Transverse colon (tissue), 4 donors: ENCODE data around the gene HBG1. TPM values are rescaled to one million over a fixed set of nuclear protein-coding genes. Genes with fewer than 3 reads are reported as not detected.

Experiments
- DNase-seq: peaks from one replicate; pipeline ENCODE4 v3.0.0-alpha.2; 2019
- H3K27ac ChIP-seq, 4 donors: fragments of 200-600 bp; sonication (generic); 2 replicates each; pipeline ENCODE4 v1.5.1; 2016 to 2018; ENCODE audit warnings: inconsistent platforms in 4 of 4
- H3K27me3 ChIP-seq: fragments of 200-600 bp; sonication (generic); 2 replicates; pipeline ENCODE4 v1.5.1; 2017; ENCODE audit warnings: inconsistent platforms
- H3K36me3 ChIP-seq, 4 donors: fragments of 200-600 bp; sonication (generic); 2 replicates each; pipeline ENCODE4 v1.5.1; 2017 to 2019; ENCODE audit warnings: inconsistent platforms in 4 of 4
- H3K4me1 ChIP-seq, 4 donors: fragments of 200-600 bp; sonication (generic); 2 replicates each; pipeline ENCODE4 v1.5.1; 2017 to 2020; ENCODE audit warnings: inconsistent platforms in 4 of 4
- H3K4me3 ChIP-seq, 4 donors: fragments of 200-600 bp; sonication (generic); 1 replicate in 1 of 4; 2 replicates in 3 of 4; pipeline versions ENCODE4 v1.5.1 to v1.6.1; 2017 to 2019; ENCODE audit warnings: inconsistent platforms in 4 of 4
- H3K9me3 ChIP-seq, 2 donors: fragments of 200-600 bp; sonication (generic); 2 replicates each; pipeline ENCODE4 v1.5.1; 2017 to 2019; ENCODE audit warnings: inconsistent platforms in 2 of 2
- EP300 ChIP-seq: sonication (generic); formaldehyde crosslinking; IDR thresholded peaks from one replicate; pipeline ENCODE4 v1.6.1; 2017; ENCODE audit warnings: antibody characterized with exemption, low read depth
- POLR2A ChIP-seq: fragments of 450-650 bp; IDR thresholded peaks from one replicate; pipeline ENCODE4 v1.6.1; 2016; ENCODE audit warnings: antibody characterized with exemption, mild to moderate bottlenecking, moderate library complexity
- POLR2AphosphoS5 ChIP-seq, 3 donors: sonication (generic); formaldehyde crosslinking; IDR thresholded peaks; one replicate each; pipeline ENCODE4 v1.6.1; 2016; ENCODE audit warnings: antibody characterized with exemption in 3 of 3
- WGBS, 2 donors: methylation state at CpG; one replicate each; pipeline ENCODE4 v1.1.5; 2018; ENCODE audit warnings: low coverage in 1 of 2; 5-methylcytosine and 5-hydroxymethylcytosine counted together
- in situ Hi-C, 4 donors: fragments of 200-750 bp; cut with MboI; loops; one replicate each; pipeline versions ENCODE4 v1.15.0 to v1.15.1; 2017; ENCODE audit warnings: low sequenced_read_pairs in 3 of 4, low pct_ligation_motif_present in 1 of 4, low pct_unique_long_range_greater_than_20kb in 1 of 4
- intact Hi-C: fragments of 100-400 bp; cut with DNase I; formaldehyde crosslinking; loops from one replicate; pipeline ENCODE4 v1.15.1; 2023; ENCODE audit warnings: low total_unique reads
- total RNA-seq, 4 donors: library from RNA; depleted of rRNA; stranded (reverse); fragments of >200 nt; gene quantifications; one replicate each; pipeline ENCODE4 v1.1.0, GENCODE V29; 2016
- TF ChIP-seq, protein P1 (sequence below), 5 experiments: fragments of 200-600 bp in 3 of 5; fragments of 450-650 bp in 2 of 5; sonication (generic) in 3 of 5; IDR thresholded peaks; 1 replicate in 2 of 5; 2 replicates in 3 of 5; pipeline ENCODE4 v1.5.1; 2016 to 2017; ENCODE audit warnings: antibody characterized with exemption in 5 of 5, inconsistent platforms in 3 of 5, mild to moderate bottlenecking in 2 of 5, moderate library complexity in 1 of 5

The HBG1 gene
- total RNA-seq, 4 donors from 2014 or later, result not detected

DNA sequence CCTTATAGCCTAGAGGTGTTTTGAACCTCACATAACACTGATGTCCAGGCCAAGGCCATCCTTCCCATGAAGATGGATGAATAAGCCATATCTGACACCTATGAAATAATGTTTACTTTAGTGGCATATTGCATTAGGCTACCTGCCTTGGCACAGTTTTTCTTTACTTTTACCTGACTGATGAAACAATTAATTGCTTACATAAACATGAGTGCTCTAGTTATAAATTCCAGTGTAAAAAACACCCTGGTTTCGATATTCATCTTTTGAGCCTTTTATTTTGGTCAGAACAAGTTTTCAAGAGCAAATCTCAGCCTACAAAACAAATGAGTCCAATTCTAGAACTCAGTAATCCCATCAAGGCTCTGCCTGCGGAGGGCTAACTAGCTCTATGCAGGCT lies 27.0 kb upstream of the HBG1 start:
- TF ChIP-seq, protein P1, sequence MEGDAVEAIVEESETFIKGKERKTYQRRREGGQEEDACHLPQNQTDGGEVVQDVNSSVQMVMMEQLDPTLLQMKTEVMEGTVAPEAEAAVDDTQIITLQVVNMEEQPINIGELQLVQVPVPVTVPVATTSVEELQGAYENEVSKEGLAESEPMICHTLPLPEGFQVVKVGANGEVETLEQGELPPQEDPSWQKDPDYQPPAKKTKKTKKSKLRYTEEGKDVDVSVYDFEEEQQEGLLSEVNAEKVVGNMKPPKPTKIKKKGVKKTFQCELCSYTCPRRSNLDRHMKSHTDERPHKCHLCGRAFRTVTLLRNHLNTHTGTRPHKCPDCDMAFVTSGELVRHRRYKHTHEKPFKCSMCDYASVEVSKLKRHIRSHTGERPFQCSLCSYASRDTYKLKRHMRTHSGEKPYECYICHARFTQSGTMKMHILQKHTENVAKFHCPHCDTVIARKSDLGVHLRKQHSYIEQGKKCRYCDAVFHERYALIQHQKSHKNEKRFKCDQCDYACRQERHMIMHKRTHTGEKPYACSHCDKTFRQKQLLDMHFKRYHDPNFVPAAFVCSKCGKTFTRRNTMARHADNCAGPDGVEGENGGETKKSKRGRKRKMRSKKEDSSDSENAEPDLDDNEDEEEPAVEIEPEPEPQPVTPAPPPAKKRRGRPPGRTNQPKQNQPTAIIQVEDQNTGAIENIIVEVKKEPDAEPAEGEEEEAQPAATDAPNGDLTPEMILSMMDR (IDR thresholded peaks at IDR 0.05), result no peak
- TF ChIP-seq POLR2AphosphoS5 (IDR thresholded peaks at IDR 0.05) (no peak), POLR2A (no peak), EP300 (no peak)
- Histone ChIP-seq H3K4me1 (peaks cover 0 to 4% (median 0%) of the 10 kb centered on the region in 4 donors), H3K27ac (no peak overlapping the region), H3K4me3 (no peak overlapping the region), H3K36me3 (no peaks in the 10 kb centered on the region), H3K27me3 (no peaks in the 10 kb centered on the region), H3K9me3 (no peaks in the 10 kb centered on the region)
- intact Hi-C loops (no loop called here), in situ Hi-C loops (no loop called here)
- 50 to 73% methylated on average over 1 to 2 of the region's 2 CpGs for WGBS, 2 donors
- no peak for DNase-seq

DNA sequence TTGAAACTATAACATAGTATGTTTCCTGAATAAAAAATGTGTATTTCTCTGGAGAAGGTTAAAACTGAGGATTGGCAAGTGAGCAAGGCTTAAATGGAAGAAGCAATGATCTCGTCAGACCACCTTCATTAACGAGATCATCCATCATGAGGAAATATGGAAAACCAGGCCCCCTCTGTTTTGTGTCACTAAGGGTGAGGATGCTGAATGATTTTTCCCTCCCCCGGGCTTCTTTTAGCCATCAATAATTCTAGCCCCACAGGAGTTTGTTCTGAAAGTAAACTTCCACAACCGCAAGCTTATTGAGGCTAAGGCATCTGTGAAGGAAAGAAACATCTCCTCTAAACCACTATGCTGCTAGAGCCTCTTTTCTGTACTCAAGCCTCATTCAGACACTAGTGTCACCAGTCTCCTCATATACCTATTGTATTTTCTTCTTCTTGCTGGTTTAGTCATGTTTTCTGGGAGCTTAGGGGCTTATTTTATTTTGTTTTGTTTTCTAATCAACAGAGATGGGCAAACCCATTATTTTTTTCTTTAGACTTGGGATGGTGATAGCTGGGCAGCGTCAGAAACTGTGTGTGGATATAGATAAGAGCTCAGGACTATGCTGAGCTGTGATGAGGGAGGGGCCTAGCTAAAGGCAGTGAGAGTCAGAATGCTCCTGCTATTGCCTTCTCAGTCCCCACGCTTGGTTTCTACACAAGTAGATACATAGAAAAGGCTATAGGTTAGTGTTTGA lies 25.9 kb upstream of the HBG1 start:
- no peaks in the 10 kb centered on the region for H3K9me3 ChIP-seq
- H3K36me3 ChIP-seq, result no peaks in the 10 kb centered on the region
- no peak overlapping the region for H3K27ac ChIP-seq
- TF ChIP-seq EP300, result no peak
- no peak for TF ChIP-seq POLR2A
- TF ChIP-seq POLR2AphosphoS5 (IDR thresholded peaks at IDR 0.05), result no peak
- TF ChIP-seq, protein P1 (IDR thresholded peaks at IDR 0.05), result no peak
- DNase-seq, result no peak
- H3K27me3 ChIP-seq, result no peaks in the 10 kb centered on the region
- no peak overlapping the region for H3K4me3 ChIP-seq
- 74 to 83% methylated on average over 6 of the region's 6 CpGs for WGBS, 2 donors
- in situ Hi-C loops, result no loop called here
- intact Hi-C loops, result no loop called here
- no peaks in the 10 kb centered on the region for H3K4me1 ChIP-seq

DNA sequence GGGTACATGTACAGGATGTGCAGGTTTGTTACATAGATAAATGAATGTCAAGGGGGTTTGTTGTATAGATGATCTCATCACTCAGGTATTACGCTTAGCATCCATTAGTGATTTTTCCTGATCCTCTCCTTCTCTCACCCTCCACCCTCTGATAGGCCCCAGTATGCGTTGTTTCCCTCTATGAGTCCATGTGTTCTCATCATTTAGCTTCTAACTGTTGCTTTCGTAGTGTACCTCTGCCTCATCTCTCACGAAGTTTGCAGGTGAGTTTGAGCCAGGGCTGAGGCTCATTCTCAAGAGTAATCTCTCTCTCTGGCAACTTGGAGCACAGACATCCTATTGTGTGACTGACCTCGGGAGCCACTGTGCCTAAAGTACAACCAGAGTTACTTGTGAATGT lies 24.7 kb upstream of the HBG1 start:
- intact Hi-C loops (no loop called here), in situ Hi-C loops (no loop called here)
- Histone ChIP-seq H3K9me3 (no peaks in the 10 kb centered on the region), H3K4me1 (no peaks in the 10 kb centered on the region), H3K27me3 (no peaks in the 10 kb centered on the region), H3K4me3 (no peak overlapping the region), H3K36me3 (no peaks in the 10 kb centered on the region), H3K27ac (no peak overlapping the region)
- TF ChIP-seq POLR2A (no peak), EP300 (no peak), POLR2AphosphoS5 (IDR thresholded peaks at IDR 0.05) (no peak)
- TF ChIP-seq, protein P1 (IDR thresholded peaks at IDR 0.05), result no peak
- DNase-seq, result no peak
- 74 to 75% methylated on average over 3 to 5 of the region's 5 CpGs for WGBS, 2 donors

DNA sequence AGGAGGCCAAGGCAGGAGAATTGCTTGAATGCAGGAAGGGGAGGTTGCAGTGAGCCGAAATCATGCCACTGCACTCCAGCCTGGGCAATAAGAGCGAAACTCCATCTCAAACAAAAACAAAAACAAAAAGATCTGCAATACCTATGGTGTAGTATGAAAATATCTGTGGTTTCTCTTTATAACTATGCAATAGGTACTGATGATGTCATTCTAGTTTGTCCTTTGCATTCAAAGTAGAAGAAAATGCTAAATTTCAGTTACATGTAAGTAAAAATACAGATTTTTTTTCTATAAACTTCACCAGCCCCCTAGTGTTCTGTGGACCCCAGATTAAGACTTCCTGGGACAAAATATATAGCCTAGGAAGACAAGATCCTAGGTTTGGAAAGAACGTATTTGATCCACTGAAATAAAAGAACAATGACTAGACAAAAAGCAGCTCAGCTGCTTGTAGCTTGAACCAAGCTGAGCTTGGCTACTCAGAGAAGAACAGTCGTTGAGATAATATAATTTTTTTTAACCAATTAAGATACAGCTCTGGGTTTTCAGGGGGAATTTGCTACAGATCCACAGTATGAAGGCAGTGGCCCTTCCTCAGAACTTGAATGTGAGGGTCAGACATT lies 22.8 kb upstream of the HBG1 start:
- WGBS, 2 donors, result 36 to 71% methylated on average over 4 of the region's 4 CpGs

More for the DNA sequence above, 22.8 kb upstream of the HBG1 start:
- intact Hi-C loops (no loop called here), in situ Hi-C loops (no loop called here)
- H3K27me3 ChIP-seq, result no peaks in the 10 kb centered on the region
- TF ChIP-seq, protein P1 (IDR thresholded peaks at IDR 0.05), result no peak
- TF ChIP-seq EP300 (no peak), POLR2A (no peak), POLR2AphosphoS5 (IDR thresholded peaks at IDR 0.05) (no peak)
- DNase-seq, result no peak
- H3K36me3 ChIP-seq, result no peaks in the 10 kb centered on the region
- no peak overlapping the region for H3K4me3 ChIP-seq
- H3K27ac ChIP-seq, result no peak overlapping the region
- no peaks in the 10 kb centered on the region for H3K9me3 ChIP-seq
- no peaks in the 10 kb centered on the region for H3K4me1 ChIP-seq
